K562 treated with DMSO at 1 percent for 4 hours (cell line): ENCODE measurements around the gene ZCCHC8. TPM values are rescaled to one million over a fixed set of nuclear protein-coding genes. Genes with fewer than 3 reads are reported as not detected.

Experiments used
- total RNA-seq: library from RNA; unstranded; fragments of 300-600 nt; gene quantifications from 2 replicates; pipeline ENCODE4 v1.2.3, GENCODE V29; 2022; ENCODE audit not compliant: insufficient read depth

The ZCCHC8 gene
- total RNA-seq, result 33.1 and 34.1 TPM in 2 replicates

DNA sequence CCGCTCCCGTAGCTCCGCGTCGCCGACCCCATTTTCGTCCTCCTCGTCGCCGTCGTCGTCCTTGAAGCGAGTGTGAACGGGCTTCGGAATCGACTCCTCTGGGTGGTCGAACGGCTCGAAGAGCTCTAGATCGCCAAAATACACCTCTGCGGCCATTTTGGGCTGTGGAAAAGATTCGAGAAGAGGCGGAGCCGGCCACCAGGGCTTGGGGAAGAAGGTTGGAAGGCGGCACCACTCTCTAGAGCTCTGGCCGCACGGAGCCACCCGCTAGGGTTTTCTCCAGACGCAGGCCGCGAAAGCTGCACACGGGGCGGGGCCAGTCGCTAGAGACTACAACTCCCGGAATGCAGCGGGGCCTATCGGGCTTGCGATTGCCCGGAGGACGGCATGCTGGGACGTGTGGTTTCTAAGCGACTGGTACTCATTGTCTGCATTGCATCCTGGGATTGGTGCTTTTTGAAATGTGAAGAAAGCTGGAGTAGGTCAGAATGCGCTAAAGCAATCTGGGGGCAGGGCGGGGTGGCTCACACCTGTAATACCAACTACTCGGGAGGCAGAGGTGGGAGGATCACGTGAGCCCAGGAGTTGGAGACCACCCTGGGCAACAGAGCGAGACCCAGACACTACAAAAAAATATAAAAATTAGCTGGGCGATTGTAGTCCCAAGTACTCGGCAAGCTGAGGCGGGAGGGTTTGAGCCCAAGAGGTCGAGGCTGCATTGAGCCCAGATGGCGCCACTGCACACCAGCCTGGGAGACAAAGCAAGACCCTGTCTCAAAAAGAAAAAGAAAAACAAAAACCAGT, at the start of gene ZCCHC8:
Gene ZCCHC8 (minus strand): TSS at position 248 of the 804 bp plus-strand sequence. CDS start 92 bp downstream, at position 156.

DNA sequence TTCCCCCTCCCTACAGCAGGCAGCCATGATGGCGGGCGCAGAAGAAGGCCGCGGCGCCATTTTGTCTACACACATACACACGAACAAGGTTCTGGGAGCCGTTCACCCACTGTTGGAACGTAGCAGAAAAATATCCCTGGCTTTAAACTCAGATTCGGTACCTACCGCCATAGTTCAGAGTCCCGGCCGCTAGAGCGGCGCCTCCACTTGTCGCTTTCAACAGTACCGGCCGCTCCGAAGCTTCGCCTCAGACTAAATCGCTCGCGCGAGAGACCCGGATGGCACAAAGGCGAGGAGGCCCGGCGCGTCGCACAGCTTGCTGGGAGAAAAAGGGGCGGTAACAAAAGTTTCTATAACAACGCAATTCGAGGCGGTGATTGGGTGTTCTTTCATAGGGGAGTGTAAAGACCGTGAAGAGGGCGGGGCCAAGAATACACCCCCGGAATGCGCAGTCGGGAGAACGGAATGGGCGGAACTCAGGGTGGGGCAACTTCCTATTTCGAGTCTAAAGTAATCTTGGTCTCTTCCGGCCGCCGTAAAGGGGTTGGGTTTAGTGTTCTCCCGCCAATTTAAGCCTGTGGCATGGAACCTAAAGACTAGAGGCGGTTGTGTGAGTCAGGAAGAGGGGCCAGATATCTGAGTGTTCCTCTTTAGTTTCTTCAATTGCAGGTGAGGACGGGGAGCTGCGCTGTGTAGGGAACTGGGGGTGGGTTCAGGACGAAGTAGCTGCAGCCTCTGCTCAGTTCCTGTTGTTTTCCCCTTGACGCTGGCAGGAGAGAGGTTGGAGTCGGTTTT, 26.1 kb upstream of the ZCCHC8 start, which contains the start of the genes KNTC1 and RSRC2:
Gene KNTC1 (plus strand): TSS at position 567 of the 795 bp plus-strand sequence. CDS start 2,815 bp downstream, outside the sequence.
Gene RSRC2 (minus strand): TSS at position 254 of the 795 bp plus-strand sequence. CDS start 83 bp downstream, at position 171.

GRCh38 chr12:122421821-122422729, 78.7 kb downstream of the ZCCHC8 start, which contains the start of gene CLIP1:
TSS of gene CLIP1 (minus strand) at chr12:122422669. CDS start at chr12:122380452, 42,217 bp downstream.

Other genes starting within 250 kb of the ZCCHC8 start
- 15.4 and 15.5 TPM in 2 replicates for gene VPS33A, start 234.4 kb downstream of the ZCCHC8 start, total RNA-seq
- gene CLIP1, start 78.3 kb downstream of the ZCCHC8 start, total RNA-seq, result 35.0 and 36.9 TPM in 2 replicates
- gene RSRC2, start 26.0 kb upstream of the ZCCHC8 start, total RNA-seq, result 31.7 and 53.4 TPM in 2 replicates
- gene KNTC1, start 26.3 kb upstream of the ZCCHC8 start, total RNA-seq, result 42.3 and 50.8 TPM in 2 replicates
- gene HCAR2, start 202.4 kb upstream of the ZCCHC8 start, total RNA-seq, result not detected in 2 replicates
- gene HCAR3, start 215.9 kb upstream of the ZCCHC8 start, total RNA-seq, result not detected in 2 replicates
- not detected in 2 replicates for gene HCAR1, start 229.9 kb upstream of the ZCCHC8 start, total RNA-seq